GM21381 (cell line): Measurements from ENCODE around the gene PCSK5.
A peak's percentile ranks its signal among the peaks of the same experiment; 100 is the strongest.
"Not testable (repeated sequence)": the region's sequence is repeated elsewhere in the genome, so short reads cannot be mapped to it uniquely, and the experiment has no call there.

ENCODE experiments used
- ATAC-seq: cut with Tn5 transposase; IDR thresholded peaks from one replicate; pipeline ENCODE4 v1.9.1; 2021; ENCODE audit warnings: mild to moderate bottlenecking, moderate library complexity; ENCODE audit not compliant: unreplicated experiment

PCSK5 gene

DNA sequence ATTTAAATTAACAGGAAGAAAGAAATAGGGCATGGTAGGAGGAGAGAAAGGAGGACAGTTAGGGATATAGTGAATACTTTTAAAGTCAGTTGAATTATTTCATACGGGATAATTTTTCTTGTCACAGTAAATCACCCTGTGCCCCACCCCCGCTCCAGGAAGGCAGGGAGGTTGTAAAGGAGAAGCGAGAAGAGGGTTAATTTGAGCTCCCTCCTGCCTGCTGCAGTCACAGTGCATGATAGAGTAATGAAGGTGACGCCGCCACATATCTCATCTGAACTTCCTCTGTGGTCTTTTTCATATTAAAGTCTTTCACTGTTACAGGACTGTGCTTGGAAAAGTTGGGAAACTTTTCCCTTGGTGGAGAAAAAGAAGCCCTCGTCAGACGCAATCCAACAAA lies 896 bp upstream of the PCSK5 start:
- ATAC-seq = no peak

DNA sequence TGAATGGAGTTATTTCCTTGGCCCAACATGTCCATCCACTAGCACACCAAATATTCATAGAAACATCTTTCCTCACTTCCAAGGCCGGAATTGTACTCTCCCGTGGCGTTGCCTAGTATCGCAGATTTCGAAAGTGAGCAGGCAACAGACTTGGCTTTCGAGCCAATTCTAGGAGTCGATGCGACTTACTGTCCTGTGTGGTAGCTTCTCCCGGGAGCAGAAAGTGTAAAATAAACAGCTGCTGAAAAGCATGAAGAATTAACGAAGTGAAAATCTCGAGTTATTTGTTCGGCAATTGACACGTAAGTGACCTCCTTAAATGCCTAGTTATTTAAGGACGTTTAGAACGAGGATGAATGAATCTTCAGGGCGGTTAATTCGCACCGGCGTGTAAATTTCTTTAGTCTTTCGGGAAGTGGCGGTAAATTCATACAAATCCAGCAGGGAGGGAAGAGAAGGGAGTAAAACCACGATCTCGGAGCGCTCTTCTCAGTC lies 449 bp upstream of the PCSK5 start:
- peak; percentile 16 for ATAC-seq

DNA sequence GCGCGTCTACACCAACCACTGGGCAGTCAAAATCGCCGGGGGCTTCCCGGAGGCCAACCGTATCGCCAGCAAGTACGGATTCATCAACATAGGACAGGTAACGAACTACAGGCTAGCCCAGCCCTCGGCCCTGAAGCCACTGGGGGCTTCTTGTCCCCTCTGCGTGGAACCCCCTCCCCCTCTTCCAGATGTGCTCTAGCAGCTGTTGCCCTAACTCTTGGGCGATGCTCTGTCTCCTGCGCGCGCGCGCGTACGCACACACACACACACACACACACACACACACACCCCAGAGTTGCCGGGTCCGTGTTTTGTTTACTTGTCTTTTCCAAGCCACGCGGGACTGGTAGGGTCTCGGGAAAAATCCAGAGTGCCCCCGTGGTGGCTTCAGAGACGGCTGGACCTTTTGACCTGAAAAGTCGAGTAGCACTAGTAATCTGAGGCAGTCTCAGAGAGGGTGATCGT lies 836 bp downstream of the PCSK5 start:
- no peak for ATAC-seq

DNA sequence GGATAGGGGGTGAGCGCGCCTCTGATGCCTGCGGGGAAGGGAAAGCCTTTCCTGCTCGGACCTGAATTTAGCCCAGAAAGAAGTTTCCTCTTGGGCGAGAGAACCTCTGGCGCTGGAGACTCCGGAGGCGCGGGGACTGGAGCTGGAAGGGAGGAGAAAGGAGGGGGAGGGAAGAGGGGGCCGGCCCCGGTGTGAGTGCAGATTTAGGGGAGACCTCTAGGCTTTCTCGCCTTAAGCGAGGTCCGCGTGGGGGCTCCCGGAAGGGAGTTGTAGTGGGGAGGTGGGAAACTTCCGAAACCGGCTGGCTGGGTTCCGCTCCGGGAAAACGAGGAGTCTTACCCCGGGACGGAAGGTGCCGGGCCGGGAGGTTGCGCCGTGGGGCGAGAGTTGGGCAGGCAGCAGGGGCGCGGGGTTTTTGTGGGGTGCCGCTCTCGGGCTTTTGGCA lies 1.3 kb downstream of the PCSK5 start:
- ATAC-seq = no peak

DNA sequence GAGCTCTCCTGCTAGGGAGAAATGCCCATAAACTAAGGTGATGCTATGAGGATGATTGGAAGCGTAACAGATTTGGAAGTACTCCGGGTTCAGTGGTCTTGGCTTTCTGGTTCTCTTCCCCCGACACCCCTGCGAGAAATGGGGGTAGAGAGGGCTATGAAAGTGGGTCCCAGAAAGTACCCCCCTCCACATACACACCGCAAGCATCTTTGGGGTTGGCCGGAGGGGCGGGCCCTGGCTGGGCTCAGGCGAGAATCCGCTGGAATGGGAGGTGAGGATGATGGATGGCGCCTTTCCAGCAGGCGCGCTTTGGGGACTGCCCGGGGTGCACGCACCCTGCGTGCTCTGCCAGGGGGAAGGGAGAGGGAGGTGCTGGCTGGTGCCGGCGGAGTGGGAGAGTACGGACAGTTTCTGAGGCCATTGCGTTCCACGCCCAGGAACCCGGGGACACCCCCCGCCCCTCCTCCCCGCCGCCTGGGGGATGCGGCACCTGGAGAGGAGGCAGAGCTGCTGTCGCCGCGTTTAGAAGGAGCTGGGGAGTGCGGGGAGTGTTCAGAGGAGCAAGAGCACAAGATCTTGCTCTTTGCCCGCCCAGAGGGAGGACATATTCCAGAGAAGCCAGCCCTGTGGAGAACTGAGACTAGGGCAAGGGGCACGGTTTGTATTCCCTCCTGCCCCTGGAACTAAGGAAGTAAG lies 1.9 kb downstream of the PCSK5 start:
- no peak for ATAC-seq

DNA sequence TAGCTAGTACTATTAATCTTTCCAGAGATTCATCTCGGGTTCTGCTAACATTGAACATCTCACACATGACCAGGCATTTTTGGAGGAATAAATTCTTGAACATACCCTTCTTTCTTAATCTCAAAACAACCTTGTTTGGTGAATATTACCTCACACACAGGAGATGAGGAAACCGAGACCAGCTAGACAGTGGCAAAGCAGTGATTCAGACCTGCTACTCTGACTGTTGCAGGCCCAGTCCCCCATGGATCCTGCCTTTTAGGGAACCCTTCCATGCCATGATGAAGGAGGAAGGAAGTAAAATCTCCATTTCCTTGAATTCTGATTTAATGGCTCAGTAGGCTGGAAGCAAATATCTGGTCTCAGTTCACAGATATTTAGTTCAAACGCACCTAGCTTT lies 2.6 kb downstream of the PCSK5 start:
- no peak for ATAC-seq

DNA sequence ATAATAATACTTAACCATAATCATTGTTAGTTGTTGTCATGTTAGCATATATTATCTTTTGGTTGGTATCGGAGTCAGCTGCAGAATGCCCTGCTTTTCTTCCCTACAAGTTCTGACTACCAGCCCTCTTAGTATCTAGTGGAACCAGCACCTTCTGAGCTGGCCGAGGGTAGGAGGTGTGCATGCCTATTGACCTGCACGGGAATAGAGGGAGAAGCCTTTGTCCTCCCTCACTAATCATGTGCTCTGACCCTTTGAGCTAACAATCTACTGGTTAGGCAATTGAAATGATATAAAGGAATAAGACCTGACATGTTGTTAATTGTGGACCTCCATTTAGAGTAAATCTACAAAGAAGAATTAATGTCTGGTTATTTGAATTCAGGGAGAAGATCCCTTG lies 4.1 kb downstream of the PCSK5 start:
- no peak for ATAC-seq

DNA sequence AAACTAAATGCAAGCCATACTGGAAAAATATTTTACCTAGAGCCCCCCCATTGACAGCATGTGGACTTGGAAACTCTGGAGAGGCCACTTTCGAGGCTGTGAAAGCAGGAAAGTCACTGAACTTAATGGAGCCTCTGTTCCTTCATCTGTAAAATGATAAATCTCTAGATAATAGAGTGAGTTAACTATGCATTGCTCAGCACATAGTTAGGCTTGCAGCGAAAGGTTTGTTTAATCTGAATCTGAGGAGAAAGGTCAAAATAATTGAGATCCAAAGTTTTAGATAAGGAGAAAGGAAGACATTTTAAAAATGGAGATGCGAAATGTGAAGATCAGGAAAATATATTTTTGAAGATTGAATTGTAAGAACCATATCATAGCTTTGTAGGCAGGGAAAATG lies 4.6 kb downstream of the PCSK5 start:
- no peak for ATAC-seq

DNA sequence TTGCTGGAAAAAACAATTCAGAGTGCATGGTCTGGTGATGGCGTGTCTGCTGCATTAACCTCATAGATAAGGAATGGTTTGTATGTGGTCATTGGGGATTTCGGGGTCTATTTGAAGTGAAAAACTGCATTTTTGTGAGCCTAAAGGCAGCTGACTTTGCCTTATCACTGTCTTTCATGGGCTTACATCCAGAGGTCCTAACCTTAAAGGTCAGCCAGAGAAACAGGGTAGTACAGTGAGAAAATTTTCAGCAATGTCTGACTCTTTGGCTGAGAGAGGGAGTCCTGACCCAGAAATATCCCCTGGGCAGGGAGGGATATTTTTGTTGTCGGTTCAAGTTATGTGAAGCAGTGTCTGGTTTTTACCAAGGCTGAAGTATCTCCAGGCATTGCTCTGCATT lies 5.7 kb downstream of the PCSK5 start:
- ATAC-seq = no peak

DNA sequence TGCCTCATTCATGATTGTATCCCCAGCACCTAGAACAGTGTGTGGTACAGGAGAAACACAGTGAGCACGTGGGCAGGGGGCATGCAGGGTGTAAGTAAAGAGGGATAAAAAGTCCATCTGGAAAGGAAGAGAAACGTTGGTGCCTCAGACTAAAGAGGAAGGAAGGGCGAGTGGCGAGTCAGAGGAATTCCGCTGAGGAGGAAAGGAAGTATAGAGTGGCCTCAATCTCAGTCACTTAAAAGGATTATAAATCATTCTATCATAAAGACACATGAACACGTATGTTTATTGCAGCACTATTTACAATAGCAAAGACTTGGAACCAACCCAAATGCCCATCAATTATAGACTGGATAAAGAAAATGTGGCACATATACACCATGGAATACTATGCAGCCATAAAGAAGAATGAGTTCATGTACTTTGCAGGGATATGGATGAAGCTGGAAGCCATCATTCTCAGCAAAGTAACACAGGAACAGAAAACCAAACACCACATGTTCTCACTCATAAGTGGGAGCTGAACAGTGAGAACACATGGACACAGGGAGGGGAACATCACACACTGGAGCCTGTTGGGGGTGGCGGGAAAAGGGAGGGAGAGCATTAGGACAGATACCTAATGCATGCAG lies 10.5 kb downstream of the PCSK5 start:
- ATAC-seq = not testable (repeated sequence)

DNA sequence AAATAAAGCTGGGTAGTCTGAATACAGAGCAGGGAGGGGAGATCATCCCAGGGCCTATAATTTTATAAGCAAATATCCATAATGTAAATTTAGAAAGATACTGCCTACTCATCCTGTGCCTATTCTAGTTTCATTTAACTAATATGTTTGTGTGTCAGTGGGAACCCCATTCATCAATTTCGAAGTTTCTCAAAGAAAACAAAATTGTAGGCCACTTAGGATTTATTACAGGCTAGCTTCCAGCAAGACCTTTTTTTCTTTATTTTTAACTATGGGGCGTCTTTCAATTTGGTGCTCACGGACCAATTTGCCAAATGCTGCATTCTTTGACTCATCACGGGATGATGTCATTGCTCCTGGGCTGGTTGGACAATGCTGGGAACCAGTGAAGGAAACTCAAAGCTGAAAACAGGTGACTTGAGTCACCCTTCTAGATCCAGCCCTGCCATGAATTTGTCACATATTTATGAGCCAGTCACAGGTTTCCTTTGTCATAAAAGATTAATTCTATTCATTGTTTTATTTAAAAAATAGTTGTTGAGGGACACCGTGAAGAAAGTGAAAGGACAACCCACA lies 13.4 kb downstream of the PCSK5 start:
- ATAC-seq = no peak

DNA sequence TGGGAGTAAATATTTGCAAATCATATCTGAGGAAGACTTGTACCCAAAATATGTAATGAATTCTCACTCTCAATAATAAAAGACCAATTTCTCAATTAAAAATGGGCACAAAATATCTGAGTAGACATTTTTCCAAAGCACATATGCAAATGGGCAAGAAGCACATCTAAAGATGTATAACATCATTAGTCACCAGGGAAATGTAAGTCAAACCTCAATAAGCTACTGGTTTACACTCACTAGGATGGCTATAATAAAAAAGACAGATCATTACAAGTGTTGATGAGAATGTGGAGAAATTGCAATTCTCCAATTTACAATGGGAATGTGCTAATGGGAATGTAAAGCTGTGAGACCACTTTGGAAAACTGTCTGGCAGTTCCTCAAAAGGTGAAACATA lies 13.9 kb downstream of the PCSK5 start:
- no peak for ATAC-seq

DNA sequence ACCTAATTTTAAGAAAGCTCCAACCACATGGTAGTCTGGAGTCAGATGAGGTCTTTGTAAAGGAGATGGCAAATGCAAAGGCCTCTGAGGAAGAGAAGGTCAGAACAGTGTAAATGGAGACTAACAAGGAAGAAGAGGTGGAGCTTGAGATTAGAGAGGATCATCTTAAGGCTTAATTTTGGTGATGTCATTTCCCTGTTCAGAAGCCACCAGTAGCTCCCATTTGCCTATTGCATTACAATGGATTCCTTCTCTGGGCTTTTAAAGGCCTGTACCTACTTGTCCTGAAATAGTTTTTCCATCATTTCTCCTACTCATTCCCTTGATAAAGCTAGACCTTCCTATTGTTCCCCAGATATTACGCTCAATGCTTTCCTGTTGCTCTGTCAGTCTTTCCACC lies 16.1 kb downstream of the PCSK5 start:
- no peak for ATAC-seq

DNA sequence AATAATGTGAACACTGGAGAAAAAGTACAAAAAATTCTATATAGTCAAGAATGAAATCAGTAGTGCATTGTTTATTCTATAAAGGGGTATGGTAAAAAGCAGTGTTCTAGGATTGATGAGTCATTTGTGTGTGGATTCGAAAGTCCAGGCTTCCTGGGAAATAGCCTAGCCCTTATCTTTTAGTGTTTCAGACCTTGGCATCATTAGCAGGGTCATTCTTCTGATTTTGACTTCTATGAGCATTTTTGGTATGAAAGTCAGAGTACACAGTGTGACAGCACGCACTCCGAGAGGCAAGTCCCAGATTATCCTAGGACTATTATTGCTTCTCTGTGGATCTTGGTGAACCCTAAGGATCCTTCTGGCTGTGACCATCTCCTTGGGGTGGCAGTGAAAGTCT lies 16.9 kb downstream of the PCSK5 start:
- no peak for ATAC-seq

DNA sequence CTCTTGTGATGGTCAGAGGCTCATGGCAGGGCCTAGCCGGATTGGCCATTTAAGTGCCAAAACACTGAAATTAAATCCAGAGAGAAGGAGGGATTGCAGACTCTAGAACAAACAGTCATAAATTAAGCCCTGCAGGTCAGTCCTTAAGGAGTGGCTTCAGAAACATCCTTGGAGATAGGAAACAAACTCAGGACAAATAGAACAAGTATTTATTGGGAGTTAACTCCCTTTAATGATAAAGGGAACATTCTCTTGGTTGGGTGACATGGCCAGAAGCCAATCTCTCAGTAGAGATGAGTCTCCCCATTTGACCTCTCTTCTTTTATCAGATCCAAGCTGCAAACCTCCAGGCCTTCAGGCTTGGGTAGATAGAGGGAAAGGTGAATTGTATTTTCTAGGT lies 17.4 kb downstream of the PCSK5 start:
- no peak for ATAC-seq

DNA sequence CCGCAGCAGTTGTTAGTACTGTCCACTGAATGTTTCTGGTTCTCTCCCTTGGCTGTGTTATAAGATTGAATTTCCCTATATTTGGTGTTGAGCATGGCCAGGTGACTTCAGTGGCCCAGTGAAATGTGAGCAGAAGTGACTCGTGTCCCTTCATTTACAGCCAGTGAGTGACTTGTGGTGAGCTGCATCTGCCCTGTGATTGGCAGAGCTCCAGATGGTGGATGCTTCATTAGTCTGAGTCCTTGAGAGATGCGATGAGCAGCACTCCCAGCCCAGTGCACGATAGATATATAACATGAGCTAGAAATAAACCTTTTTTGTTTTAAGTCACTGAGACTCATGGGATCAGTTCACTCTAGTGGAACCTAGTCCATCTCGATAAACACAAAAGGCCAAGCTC lies 19.3 kb downstream of the PCSK5 start:
- no peak for ATAC-seq

DNA sequence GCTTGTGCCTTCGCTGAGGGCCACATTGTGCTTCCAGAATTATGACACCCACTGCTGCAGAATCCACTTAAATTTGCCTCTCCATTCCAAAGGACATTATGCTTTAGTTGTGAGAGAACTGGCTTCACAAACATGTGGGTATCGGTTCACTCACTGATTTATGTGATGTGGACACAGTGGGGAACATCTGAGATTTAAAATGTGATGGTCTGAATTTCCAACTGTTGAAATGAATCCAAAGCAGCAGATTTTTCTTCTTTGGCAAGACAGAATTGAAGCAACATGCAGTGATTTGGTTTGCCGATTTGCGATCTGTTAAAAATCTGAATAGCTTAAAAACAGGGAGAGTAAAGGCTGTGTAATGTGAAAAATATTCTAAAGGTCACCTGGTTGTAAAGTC lies 20.3 kb downstream of the PCSK5 start:
- ATAC-seq = no peak

DNA sequence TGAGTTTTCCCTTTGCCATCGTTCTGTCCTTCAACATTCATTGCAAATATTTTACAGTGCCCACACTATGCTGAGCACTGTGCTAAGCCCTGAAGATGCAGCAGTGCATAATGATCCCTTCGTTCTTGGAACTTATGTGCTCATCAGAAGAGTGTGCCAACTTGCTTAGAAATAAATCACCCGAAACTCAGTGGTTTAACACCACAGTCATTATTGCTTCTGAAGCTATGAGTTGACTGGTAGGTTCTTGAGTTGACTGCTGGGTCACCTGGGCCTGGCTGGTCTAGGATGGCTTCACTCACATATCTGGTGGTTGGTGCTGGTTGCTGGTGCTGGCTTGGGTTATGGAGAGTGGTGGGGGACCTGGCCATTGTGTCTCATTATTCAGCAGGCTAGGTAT lies 20.9 kb downstream of the PCSK5 start:
- no peak for ATAC-seq

DNA sequence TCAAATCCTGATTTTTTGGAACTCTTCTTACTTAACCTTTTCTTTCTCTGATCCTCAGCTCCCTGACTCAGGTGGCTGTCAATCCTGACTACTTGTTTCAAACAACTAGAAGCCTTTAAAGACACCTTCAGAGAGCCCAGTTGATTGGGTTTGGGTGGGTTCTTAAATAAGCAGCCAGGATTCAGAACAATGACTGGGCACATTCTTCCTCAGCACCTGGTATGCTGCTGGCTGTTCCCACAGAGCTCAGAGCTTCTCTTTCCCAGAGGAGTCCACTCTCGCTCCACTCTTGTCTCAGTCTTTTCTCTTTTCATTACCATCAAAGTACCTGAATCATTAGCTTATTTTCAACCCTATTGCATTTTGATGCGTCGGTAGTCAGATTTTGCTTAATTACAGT lies 22.5 kb downstream of the PCSK5 start:
- ATAC-seq = no peak

DNA sequence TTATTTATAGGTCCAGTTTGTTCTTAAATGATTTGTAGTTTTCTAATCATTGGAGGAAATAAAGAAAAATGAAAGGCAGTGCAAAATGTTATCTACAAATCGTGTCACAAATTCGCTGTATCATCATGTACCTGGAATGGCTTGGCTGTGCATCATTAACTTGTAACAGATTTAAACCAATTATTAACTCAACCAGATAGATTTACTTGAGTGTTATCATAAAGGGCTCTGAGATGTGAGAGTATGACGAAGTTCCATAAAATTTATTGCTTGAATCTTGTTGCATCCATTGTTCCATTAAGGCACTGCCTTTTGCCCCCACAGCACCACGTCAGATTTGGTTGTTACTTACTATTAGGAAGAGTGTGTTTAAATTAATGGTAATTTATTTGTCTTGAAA lies 23.5 kb downstream of the PCSK5 start:
- no peak for ATAC-seq

DNA sequence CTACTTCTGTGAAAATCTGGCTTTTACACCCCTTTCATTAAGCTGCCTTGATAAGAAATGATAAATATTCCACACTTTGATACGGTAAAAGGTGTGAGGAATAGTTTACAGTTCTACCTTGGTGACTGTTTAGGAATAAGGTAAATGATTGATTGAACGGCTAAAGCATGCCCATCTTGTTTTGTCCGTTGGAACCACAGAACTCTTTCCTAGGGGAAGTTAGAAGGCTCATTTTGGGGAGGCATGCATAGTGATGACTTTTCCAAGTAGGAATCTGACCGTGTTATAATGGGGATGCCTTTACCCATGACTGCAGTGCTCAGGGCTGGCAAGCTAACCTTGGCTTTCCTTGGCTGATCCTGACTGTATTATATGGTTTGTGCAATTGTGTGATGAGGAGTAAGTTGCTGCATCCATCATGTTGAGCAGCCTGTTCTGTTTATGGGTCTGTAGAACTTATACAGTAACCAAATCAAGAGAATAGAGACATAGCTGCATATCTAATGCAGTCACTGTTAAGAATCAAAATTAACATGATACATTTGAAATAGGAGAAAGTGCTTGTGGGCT lies 24.5 kb downstream of the PCSK5 start:
- no peak for ATAC-seq

DNA sequence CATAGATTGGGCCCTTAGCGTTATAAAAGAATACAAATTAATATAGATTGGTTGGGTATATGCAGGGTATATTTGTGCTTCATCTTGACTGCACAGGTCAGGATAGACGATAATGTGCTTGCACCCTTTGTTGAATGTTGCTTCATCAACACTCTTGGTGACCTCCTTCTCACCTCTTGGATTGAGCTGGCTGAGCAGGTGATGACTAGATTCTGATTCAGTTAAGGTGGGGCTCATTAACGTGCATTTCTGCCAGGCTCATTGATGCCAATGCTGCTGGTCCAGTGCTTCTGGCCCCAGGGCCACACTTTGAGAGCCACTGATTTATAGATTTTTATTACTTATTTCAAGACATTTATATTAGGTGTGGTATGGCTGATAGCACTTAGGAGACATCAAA lies 27.7 kb downstream of the PCSK5 start:
- ATAC-seq = no peak
